Spleen (tissue), 7 donors: Measurements from ENCODE around the gene KTI12.

Experiments used
- POLR2A ChIP-seq, 3 donors: fragments of 450-650 bp; IDR thresholded peaks; one replicate each; pipeline ENCODE4 v1.5.1; 2017; ENCODE audit warnings: antibody characterized with exemption in 3 of 3, mild to moderate bottlenecking in 1 of 3
- POLR2AphosphoS5 ChIP-seq, 3 donors: sonication (generic); formaldehyde crosslinking; IDR thresholded peaks; one replicate each; pipeline ENCODE4 v1.5.1; 2017; ENCODE audit warnings: antibody characterized with exemption in 3 of 3
- TF ChIP-seq, protein P1 (sequence below), 11 experiments: fragments of 200-600 bp in 7 of 11; fragments of 450-650 bp in 4 of 11; sonication (generic) in 4 of 11; IDR thresholded peaks in 8 of 11; conservative IDR thresholded peaks in 3 of 11; 1 replicate in 7 of 11; 2 replicates in 4 of 11; pipeline versions ENCODE4 v1.4.0 to v1.8.0; 2016 to 2021; ENCODE audit warnings: antibody characterized with exemption in 11 of 11, inconsistent platforms in 4 of 11, mild to moderate bottlenecking in 1 of 11
- donor health status: DM: no; HTN: no; CAD: no; lungs with moderate emphysema.
- donor health status: DM: no; HTN: no; CAD: no.
- donor health status: DM: no; HTN: no; CAD: no.

- TF ChIP-seq POLR2A (IDR thresholded peaks at IDR 0.05), result no peak
- TF ChIP-seq POLR2AphosphoS5 (IDR thresholded peaks at IDR 0.05), result no peak
- TF ChIP-seq, protein P1, sequence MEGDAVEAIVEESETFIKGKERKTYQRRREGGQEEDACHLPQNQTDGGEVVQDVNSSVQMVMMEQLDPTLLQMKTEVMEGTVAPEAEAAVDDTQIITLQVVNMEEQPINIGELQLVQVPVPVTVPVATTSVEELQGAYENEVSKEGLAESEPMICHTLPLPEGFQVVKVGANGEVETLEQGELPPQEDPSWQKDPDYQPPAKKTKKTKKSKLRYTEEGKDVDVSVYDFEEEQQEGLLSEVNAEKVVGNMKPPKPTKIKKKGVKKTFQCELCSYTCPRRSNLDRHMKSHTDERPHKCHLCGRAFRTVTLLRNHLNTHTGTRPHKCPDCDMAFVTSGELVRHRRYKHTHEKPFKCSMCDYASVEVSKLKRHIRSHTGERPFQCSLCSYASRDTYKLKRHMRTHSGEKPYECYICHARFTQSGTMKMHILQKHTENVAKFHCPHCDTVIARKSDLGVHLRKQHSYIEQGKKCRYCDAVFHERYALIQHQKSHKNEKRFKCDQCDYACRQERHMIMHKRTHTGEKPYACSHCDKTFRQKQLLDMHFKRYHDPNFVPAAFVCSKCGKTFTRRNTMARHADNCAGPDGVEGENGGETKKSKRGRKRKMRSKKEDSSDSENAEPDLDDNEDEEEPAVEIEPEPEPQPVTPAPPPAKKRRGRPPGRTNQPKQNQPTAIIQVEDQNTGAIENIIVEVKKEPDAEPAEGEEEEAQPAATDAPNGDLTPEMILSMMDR (IDR thresholded peaks at IDR 0.05 in 8 of 11, conservative IDR thresholded peaks at IDR 0.05 in 3 of 11), result no peak
Measured at GRCh38 chr1:52057876-52058415, 24.3 kb upstream of the KTI12 start.
